Upper lobe of left lung (tissue), 6 donors: ENCODE data around the gene ADAMTS17. TPM values are rescaled to one million over a fixed set of nuclear protein-coding genes. Genes with fewer than 3 reads are reported as not detected.
"Not testable (repeated sequence)": the region's sequence is repeated elsewhere in the genome, so short reads cannot be mapped to it uniquely, and the experiment has no call there.

ENCODE experiments used
- ATAC-seq, 2 donors: fragments of 200-7000 bp; cut with Tn5 transposase; one replicate each; pipeline ENCODE4 v1.9.1; 2022; ENCODE audit warnings: mild to moderate bottlenecking in 2 of 2, moderate library complexity in 2 of 2; ENCODE audit not compliant: low FRiP score in 2 of 2
- DNase-seq, 2 donors: peaks; one replicate each; pipeline ENCODE4 v3.0.0-alpha.2; 2019 to 2020
- H3K27ac ChIP-seq, 4 donors: fragments of 200-600 bp; sonication (generic); one replicate each; pipeline ENCODE4 v1.5.1; 2016 to 2019
- H3K27me3 ChIP-seq, 4 donors: fragments of 200-600 bp; sonication (generic); one replicate each; pipeline ENCODE4 v1.5.1; 2017 to 2019
- H3K36me3 ChIP-seq, 4 donors: fragments of 200-600 bp; sonication (generic); one replicate each; pipeline ENCODE4 v1.5.1; 2016 to 2019
- H3K4me1 ChIP-seq, 4 donors: fragments of 200-600 bp; sonication (generic); one replicate each; pipeline ENCODE4 v1.5.1; 2018 to 2019
- H3K4me3 ChIP-seq, 4 donors: fragments of 200-600 bp; sonication (generic); one replicate each; pipeline ENCODE4 v1.5.1; 2017 to 2019; ENCODE audit warnings: mild to moderate bottlenecking in 2 of 4, moderate library complexity in 1 of 4
- H3K9me3 ChIP-seq, 4 donors: fragments of 200-600 bp; sonication (generic); one replicate each; pipeline ENCODE4 v1.5.1; 2018 to 2019
- CTCF ChIP-seq, 6 experiments: fragments of 450-650 bp in 4 of 6; fragments of 200-600 bp in 2 of 6; sonication (generic) in 2 of 6; IDR thresholded peaks; one replicate each; pipeline ENCODE4 v1.5.1; 2016 to 2019; ENCODE audit warnings: antibody characterized with exemption in 6 of 6
- EP300 ChIP-seq, 4 donors: sonication (generic); formaldehyde crosslinking; IDR thresholded peaks; one replicate each; pipeline ENCODE4 v1.5.1; 2017; ENCODE audit warnings: antibody characterized with exemption in 4 of 4, control low read depth in 2 of 4
- POLR2A ChIP-seq, 4 donors: fragments of 450-650 bp; IDR thresholded peaks; one replicate each; pipeline ENCODE4 v1.5.1; 2016 to 2017; ENCODE audit warnings: antibody characterized with exemption in 4 of 4, mild to moderate bottlenecking in 2 of 4
- POLR2AphosphoS5 ChIP-seq, 2 donors: sonication (generic); formaldehyde crosslinking; IDR thresholded peaks; one replicate each; pipeline ENCODE4 v1.5.1; 2017; ENCODE audit warnings: antibody characterized with exemption in 2 of 2
- WGBS, 2 donors: methylation state at CpG; one replicate each; pipeline ENCODE4 v1.1.5; 2017 to 2018; 5-methylcytosine and 5-hydroxymethylcytosine counted together
- total RNA-seq, 6 donors: library from RNA; depleted of rRNA in 4 of 6; stranded (reverse); fragments of >200 nt in 4 of 6; gene quantifications; one replicate each; pipeline versions ENCODE4 v1.1.0 to v1.2.1, GENCODE V29; 2016 to 2021
- donor health status: DM: no; HTN: no; CAD: no; lungs with moderate emphysema.
- donor health status: DM: no; HTN: yes; CAD: no; lungs with severe emphysema.

ADAMTS17 gene
- total RNA-seq, 6 donors from 2014 or later = 3.2 to 11.5 (median 5.7) TPM

GRCh38 chr15:99981839-99982658 lies 359.7 kb downstream of the ADAMTS17 start:
- Histone ChIP-seq H3K27me3 (no peaks in the 10 kb centered on the region), H3K4me1 (peaks cover 0 to 10% (median 8%) of the 10 kb centered on the region in 4 donors), H3K27ac (no peak overlapping the region), H3K4me3 (no peak overlapping the region), H3K9me3 (no peaks in the 10 kb centered on the region), H3K36me3 (no peaks in the 10 kb centered on the region)
- TF ChIP-seq EP300 (IDR thresholded peaks at IDR 0.05) = no peak
- TF ChIP-seq CTCF (IDR thresholded peaks at IDR 0.05) = no peak
- no peak for TF ChIP-seq POLR2A (IDR thresholded peaks at IDR 0.05)
- TF ChIP-seq POLR2AphosphoS5 (IDR thresholded peaks at IDR 0.05) = no peak
- WGBS, 2 donors = 78 to 84% methylated on average over 10 to 16 of the region's 16 CpGs
- DNase-seq (no peak), ATAC-seq (no peak)

GRCh38 chr15:99981191-99981647 lies 360.6 kb downstream of the ADAMTS17 start:
- ATAC-seq (no peak), DNase-seq (no peak)
- no peaks in the 10 kb centered on the region for H3K27me3 ChIP-seq
- H3K9me3 ChIP-seq = no peaks in the 10 kb centered on the region
- H3K27ac ChIP-seq = no peak overlapping the region
- H3K36me3 ChIP-seq = no peaks in the 10 kb centered on the region
- WGBS, 2 donors = 86 to 87% methylated on average over 1 of the region's 1 CpG
- TF ChIP-seq POLR2A (IDR thresholded peaks at IDR 0.05) = no peak
- TF ChIP-seq POLR2AphosphoS5 (IDR thresholded peaks at IDR 0.05) = no peak
- TF ChIP-seq EP300 (IDR thresholded peaks at IDR 0.05) = no peak
- no peak for TF ChIP-seq CTCF (IDR thresholded peaks at IDR 0.05)
- peaks cover 0 to 10% (median 8%) of the 10 kb centered on the region in 4 donors for H3K4me1 ChIP-seq
- no peak overlapping the region for H3K4me3 ChIP-seq

GRCh38 chr15:99980752-99981151 lies 361.0 kb downstream of the ADAMTS17 start:
- Histone ChIP-seq H3K27ac (no peak overlapping the region), H3K36me3 (no peaks in the 10 kb centered on the region), H3K9me3 (no peaks in the 10 kb centered on the region), H3K27me3 (no peaks in the 10 kb centered on the region), H3K4me3 (no peak overlapping the region), H3K4me1 (peaks cover 0 to 10% (median 8%) of the 10 kb centered on the region in 4 donors)
- 83 to 84% methylated on average over 12 of the region's 12 CpGs for WGBS, 2 donors
- ATAC-seq = no peak
- TF ChIP-seq POLR2AphosphoS5 (IDR thresholded peaks at IDR 0.05) (no peak), CTCF (IDR thresholded peaks at IDR 0.05) (no peak), POLR2A (IDR thresholded peaks at IDR 0.05) (no peak), EP300 (IDR thresholded peaks at IDR 0.05) (no peak)
- no peak for DNase-seq

- H3K27ac ChIP-seq, H3K4me1 ChIP-seq, H3K36me3 ChIP-seq, H3K9me3 ChIP-seq, ATAC-seq, H3K27me3 ChIP-seq, H3K4me3 ChIP-seq, DNase-seq: not testable (repeated sequence)
- WGBS, 2 donors = 95 to 98% methylated on average over 5 of the region's 5 CpGs
Observed at GRCh38 chr15:99979886-99980285, 361.9 kb downstream of the ADAMTS17 start.

GRCh38 chr15:99979371-99979770 lies 362.4 kb downstream of the ADAMTS17 start:
- whole genome bisulfite sequencing, 2 donors = 92 to 95% methylated on average over 15 of the region's 15 CpGs
- ATAC-seq = no peak
- no peak for DNase-seq
- no peak overlapping the region for H3K4me3 ChIP-seq
- H3K27me3 ChIP-seq = no peaks in the 10 kb centered on the region
- peaks cover 0 to 10% (median 8%) of the 10 kb centered on the region in 4 donors for H3K4me1 ChIP-seq
- no peaks in the 10 kb centered on the region for H3K36me3 ChIP-seq
- no peak for TF ChIP-seq CTCF (IDR thresholded peaks at IDR 0.05)
- TF ChIP-seq EP300 (IDR thresholded peaks at IDR 0.05) = no peak
- no peak for TF ChIP-seq POLR2A (IDR thresholded peaks at IDR 0.05)
- no peak for TF ChIP-seq POLR2AphosphoS5 (IDR thresholded peaks at IDR 0.05)
- no peaks in the 10 kb centered on the region for H3K9me3 ChIP-seq
- no peak overlapping the region for H3K27ac ChIP-seq
